Middle frontal gyrus (tissue), 1 donor: ENCODE data around the gene OSBPL2.

Source experiments
- DNase-seq: peaks from one replicate; pipeline ENCODE4 v3.0.0-alpha.2; 2015; ENCODE audit warnings: low spot score; ENCODE audit errors: extremely low spot score

Gene OSBPL2

DNA sequence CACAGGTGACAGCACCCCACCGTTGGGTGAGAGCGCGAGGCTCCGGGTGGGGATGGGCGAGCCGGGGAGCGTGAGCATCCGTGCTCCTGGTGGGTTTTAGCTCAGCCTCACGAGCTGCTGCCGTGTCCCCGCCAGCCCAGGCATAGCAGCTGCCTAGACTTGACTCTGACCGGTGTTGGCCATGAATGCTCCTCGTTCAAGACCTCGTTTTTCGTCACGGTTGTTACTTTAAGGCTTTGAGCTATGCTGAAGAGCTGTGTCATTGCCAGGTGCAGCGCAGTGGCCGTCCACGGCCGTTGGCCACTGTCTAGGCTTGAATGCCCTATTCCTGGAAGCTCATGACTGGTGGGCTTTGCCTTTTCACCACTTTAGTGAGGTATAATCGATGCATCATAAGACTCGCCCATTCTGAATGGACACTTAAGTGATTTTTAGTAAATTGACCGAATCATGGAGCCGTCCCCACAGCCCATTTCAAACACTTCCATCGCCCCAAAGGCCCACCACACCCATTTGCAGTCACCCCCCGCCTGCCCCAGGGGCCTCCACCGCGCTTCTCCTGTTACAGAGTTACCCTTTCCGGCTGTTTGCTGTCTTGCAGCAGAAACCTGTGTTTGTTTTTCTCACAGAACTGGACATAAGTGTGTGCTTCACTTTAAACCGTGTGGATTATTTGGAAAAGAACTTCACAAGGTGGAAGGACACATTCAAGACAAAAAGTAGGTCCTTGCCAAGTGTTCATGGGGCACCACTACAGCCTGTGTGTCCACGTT is 43.0 kb downstream of the OSBPL2 start:
- DNase-seq: no peak

- DNase-seq: no peak
These were observed 43.8 kb downstream of the OSBPL2 start for GRCh38 chr20:62282103-62282502.

GRCh38 chr20:62282877-62283503 is 44.7 kb downstream of the OSBPL2 start:
- no peak for DNase-seq

DNA sequence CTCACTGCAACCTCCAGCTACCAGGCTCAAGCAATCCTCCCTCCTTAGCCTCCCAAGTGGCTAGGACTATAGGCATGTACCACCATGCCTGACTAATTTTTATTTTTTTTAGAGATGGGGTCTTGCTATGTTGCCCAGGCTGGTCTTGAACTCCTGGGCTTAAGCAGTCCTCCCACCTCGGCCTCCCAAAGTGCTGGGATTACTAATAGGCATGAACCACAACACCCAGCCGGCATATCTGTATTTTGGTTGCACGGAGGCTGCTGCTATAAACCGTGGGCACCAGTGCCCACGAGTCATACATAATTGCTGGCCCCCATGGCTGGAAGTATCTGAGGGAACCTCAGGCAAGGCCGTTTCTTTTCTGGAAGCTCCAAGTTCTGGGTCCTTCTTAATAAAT is 46.1 kb downstream of the OSBPL2 start:
- no peak for DNase-seq

GRCh38 chr20:62285151-62285550 is 46.8 kb downstream of the OSBPL2 start:
- no peak for DNase-seq

DNA sequence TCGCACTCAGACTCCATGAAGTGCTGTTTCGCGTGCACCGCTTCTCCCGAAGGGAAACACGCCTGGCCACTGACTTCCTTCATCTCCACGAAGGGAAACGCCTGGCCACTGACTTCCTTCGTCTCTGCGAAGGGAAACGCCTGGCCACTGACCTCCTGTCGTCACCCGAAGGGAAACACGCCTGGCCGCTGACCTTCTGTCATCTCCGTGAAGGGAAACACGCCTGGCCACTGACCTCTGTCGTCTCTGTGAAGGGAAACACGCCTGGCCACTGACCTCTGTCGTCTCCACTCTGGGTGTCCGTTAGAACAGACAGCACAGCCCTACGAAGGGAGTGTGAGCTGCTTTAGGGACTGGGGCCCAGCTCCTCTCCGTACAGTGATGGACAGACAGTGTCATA is 47.4 kb downstream of the OSBPL2 start:
- DNase-seq: no peak

- DNase-seq: no peak
These were observed 48.3 kb downstream of the OSBPL2 start for GRCh38 chr20:62286493-62287064.

DNA sequence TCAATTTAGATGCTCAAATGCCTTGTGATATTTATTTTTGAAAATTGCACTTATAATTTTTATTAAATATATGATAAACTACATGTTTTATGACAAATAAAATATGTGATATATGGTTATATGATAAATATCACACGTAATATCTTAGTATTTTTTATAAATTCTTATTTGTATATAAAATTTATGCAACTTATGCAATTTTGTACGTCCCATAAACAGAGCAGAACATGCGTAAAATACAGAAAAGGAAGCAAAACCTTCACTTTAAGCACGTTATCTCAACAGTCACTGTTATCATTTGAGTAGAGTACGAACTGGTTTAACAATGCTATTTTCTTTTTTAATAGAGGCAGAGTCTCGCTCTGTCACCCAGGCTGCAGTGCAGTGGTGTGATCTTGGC is 48.8 kb downstream of the OSBPL2 start:
- no peak for DNase-seq

DNA sequence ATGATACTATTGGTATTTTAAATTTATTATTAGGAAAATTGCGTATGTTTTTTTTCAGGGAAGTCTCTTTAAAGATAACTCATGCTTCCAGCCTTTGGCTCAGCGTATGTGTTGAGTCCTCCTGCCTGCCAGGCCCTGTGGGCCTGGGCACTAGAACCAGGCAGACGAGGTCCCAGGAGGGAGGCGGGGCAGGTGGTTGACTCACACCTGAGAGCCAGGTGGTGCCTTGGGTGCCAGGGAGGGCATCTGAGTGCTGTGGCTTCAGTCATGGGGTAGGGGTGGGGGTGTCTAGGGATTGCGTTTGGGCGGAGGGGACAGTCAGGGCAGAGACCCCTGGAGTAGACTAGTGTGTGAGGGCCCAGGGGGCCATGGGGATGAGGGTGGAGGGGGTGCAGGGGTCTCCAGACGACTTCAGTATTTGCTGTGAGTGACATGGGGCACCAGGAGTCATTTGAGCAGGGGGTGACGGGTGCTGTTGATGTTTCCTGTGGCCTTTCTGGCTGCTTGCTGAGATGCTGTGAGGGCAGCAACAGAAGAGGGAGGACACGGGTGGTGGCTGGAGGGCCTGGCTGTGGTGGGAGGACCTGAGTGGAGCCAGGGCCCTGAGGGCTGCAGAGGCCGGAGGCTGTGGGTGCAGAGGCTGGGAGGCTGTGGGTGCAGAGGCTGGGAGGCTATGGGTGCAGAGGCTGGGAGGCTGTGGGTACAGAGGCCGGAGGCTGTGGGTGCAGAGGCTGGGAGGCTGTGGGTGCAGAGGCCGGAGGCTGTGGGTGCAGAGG is 49.6 kb downstream of the OSBPL2 start:
- DNase-seq: no peak

DNA sequence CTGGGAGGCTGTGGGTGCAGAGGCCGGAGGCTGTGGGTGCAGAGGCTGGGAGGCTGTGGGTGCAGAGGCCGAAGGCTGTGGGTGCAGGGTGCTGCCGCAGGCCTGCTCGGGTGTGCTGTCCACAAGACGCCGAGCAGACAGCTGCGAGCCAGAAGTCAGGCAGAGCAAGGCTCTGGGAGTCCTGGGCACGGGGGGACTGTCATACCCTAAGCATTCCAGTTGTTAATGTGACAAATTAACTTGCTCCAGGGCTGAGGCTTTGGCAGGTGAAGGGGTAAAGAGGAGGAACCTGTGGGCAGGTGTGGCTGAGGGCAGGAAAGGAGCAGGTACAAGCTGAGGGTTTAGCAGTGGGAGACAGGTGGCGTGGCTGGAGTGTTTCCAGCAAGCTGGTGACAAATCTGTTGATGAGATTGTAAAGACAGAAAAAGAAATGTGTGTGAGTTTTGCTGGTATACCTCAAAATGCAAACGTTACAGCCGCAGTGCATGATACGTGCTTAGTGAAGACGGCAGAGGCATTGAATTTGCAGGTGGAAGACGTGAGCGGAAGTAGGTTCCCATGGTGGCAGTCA is 50.3 kb downstream of the OSBPL2 start:
- DNase-seq: no peak

- no peak for DNase-seq
These were observed 50.8 kb downstream of the OSBPL2 start for GRCh38 chr20:62289131-62289530.

- DNase-seq: no peak
These were observed 51.6 kb downstream of the OSBPL2 start for GRCh38 chr20:62289898-62290297.

DNA sequence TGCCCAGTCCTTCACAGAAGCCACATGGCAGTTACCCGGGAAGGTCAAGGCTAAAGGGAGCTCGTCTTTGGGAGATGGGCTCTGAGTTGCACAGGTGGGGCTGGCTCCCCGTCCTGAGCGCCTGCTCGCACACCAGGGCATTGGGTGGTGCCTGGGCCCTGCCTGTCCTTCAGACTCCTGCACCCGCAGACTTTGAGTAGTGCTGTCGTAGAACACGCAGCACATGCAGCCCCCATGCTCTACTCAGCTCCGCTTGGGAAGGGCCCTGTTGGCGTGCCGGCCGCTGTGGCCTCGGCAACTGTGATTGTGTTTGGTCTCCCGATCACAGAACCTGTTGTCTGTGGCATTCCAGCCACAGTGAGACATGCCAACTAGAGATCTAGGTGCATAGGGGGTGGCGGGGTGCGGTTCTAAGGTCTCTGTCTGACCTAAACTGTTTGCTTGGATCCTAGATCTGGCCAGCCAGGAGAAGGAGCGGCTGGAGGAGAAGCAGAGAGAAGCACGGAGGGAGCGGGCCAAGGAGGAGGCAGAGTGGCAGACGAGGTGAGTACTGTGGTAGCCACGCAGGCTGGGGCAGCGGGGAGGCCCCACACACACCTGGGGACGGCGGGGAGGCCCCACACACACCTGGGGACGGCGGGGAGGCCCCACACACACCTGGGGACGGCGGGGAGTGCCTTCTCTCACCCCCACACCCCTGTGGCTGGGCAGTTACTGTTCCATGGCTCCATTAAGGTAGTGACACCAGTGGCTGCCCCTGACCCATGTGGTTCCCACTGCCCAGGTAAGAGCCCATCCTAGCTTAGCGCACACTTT is 53.1 kb downstream of the OSBPL2 start:
- DNase-seq: no peak

- no peak for DNase-seq
These were observed 53.8 kb downstream of the OSBPL2 start for GRCh38 chr20:62292108-62292507.

DNA sequence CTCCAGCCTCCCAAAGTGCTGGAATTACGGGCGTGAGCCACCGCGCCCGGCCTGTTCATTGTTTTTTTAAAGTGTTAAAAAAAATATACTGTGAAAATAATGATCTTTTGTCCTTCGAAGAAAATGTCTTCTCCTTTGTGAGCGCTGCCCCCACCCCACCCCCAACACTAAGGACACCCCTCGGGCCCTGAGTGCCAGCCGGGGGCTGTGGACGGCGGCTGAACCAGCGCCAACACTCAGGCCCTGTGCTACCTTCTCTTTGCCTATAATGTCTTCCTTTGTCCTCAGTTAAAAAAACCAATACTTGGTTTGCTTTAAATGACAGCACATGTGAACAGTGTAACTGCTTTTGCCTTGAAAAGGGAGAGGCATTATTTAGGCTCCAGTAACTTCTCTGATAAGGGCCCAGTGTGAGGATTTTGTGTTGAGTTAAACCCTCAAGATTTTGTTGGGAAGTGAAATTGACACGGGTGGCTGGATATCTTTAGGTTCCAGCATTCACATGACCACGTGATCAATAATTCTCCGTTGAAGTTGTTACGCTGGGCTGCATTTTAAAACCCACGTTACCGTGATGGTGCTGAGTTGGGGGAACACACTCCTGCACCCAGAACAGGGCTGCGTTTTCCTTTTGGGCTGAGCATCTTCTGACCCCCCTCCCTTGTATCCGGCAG is 54.9 kb downstream of the OSBPL2 start:
- no peak for DNase-seq

DNA sequence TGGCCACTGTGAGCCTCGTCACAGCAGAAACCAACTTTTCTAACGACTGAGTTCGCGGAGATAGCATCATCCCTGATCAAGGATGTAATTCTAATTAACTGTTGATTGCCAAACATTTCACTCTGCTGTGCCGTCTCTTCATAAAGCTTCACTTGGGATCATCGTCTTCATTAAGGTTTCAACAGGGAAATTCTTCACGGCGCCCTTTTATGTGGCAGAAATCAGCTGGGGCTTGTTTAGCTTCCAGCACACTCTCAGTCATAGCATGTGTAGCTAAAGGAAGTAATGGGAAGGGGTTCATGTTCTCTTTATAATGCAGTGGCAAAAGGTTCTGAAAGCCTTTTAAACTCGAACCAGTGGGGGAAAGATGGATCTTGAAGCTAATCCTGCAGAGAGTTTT is 55.6 kb downstream of the OSBPL2 start:
- DNase-seq: no peak

GRCh38 chr20:62294516-62294915 is 56.2 kb downstream of the OSBPL2 start:
- DNase-seq: no peak

- no peak for DNase-seq
These were observed 58.6 kb downstream of the OSBPL2 start for GRCh38 chr20:62296724-62297448.

- no peak for DNase-seq
These were observed 59.3 kb downstream of the OSBPL2 start for GRCh38 chr20:62297449-62298227.
